PC-3 (cell line): ENCODE measurements around the gene CTSE. TPM values are rescaled to one million over a fixed set of nuclear protein-coding genes. Genes with fewer than 3 reads are reported as not detected.
"Not testable (repeated sequence)": the region's sequence is repeated elsewhere in the genome, so short reads cannot be mapped to it uniquely, and the experiment has no call there.

Experiments used
- ATAC-seq: fragments of 200-7000 bp; cut with Tn5 transposase; 2 replicates; pipeline ENCODE4 v1.9.1; 2020; ENCODE audit warnings: mild to moderate bottlenecking, moderate library complexity
- BruUV-seq: library from RNA; stranded (reverse); fragments of 400-500 nt; replicated peaks from 2 replicates; lab custom pipeline; 2021; lab: Mats Ljungman, UMichigan
- CTCF ChIA-PET: fragments of 300-600 bp; sonication (Branson Sonifier 250); formaldehyde crosslinking; loops from one replicate; lab custom pipeline; 2022; ENCODE audit warnings: antibody characterized with exemption; lab: Charles Lee
- POLR2A ChIA-PET: fragments of 300-600 bp; sonication (Branson Sonifier 250); formaldehyde crosslinking; loops from one replicate; lab custom pipeline; 2022; ENCODE audit warnings: antibody characterized with exemption; ENCODE audit not compliant: unreplicated experiment; lab: Charles Lee
- DNase-seq: peaks from one replicate; pipeline ENCODE4 v3.0.0-alpha.2; 2015
- H2AFZ ChIP-seq: fragments of 300-600 bp; sonication (generic); 2 replicates; pipeline ENCODE4 v1.6.0; 2016; ENCODE audit warnings: antibody characterized with exemption, low read length
- H3F3A ChIP-seq: fragments of 300-600 bp; sonication (generic); one replicate; pipeline ENCODE4 v1.6.0; 2017; ENCODE audit warnings: antibody characterized with exemption, low read length, control low read depth, mild to moderate bottlenecking; ENCODE audit not compliant: unreplicated experiment
- H3K27ac ChIP-seq: fragments of 300-600 bp; sonication (generic); 2 replicates; pipeline ENCODE4 v1.5.1; 2016; ENCODE audit warnings: mild to moderate bottlenecking, low read length
- H3K27me3 ChIP-seq: fragments of 300-600 bp; sonication (generic); 2 replicates; pipeline ENCODE4 v1.6.1; 2016; ENCODE audit warnings: low read length, mixed read lengths
- H3K36me3 ChIP-seq: fragments of 300-600 bp; sonication (generic); 2 replicates; pipeline ENCODE4 v1.6.1; 2016; ENCODE audit warnings: low read depth, mixed run types, low read length, mixed read lengths
- H3K4me1 ChIP-seq: fragments of 300-600 bp; sonication (generic); 2 replicates; pipeline ENCODE4 v1.5.1; 2016; ENCODE audit warnings: low read length; ENCODE audit not compliant: insufficient read depth
- H3K4me2 ChIP-seq: fragments of 300-600 bp; sonication (generic); 2 replicates; pipeline ENCODE4 v1.6.0; 2016; ENCODE audit warnings: low read length
- H3K4me3 ChIP-seq: fragments of 300-600 bp; sonication (generic); 2 replicates; pipeline ENCODE4 v1.5.1; 2016; ENCODE audit warnings: mild to moderate bottlenecking, low read length, mixed read lengths
- H3K79me2 ChIP-seq: fragments of 300-600 bp; sonication (generic); 2 replicates; pipeline ENCODE4 v1.6.1; 2017; ENCODE audit warnings: low read length, mixed read lengths
- H3K9ac ChIP-seq: fragments of 300-600 bp; sonication (generic); 2 replicates; pipeline ENCODE4 v1.6.0; 2016; ENCODE audit warnings: mild to moderate bottlenecking, low read length
- H3K9me2 ChIP-seq: fragments of 300-600 bp; sonication (generic); replicated peaks from 2 replicates; pipeline ENCODE4 v1.6.1; 2016; ENCODE audit warnings: mixed run types, low read length, mixed read lengths
- H3K9me3 ChIP-seq: fragments of 300-600 bp; sonication (generic); 2 replicates; pipeline ENCODE4 v1.6.1; 2016; ENCODE audit warnings: low read length, mixed read lengths
- H4K20me1 ChIP-seq: fragments of 300-600 bp; sonication (generic); 2 replicates; pipeline ENCODE4 v1.6.1; 2016; ENCODE audit warnings: low read length, mixed read lengths
- EZH2 ChIP-seq: fragments of 300-600 bp; sonication (generic); IDR thresholded peaks from one replicate; pipeline ENCODE4 v1.6.1; 2017; ENCODE audit warnings: antibody characterized with exemption, mild to moderate bottlenecking, low read length; ENCODE audit not compliant: unreplicated experiment
- EZH2phosphoT487 ChIP-seq: fragments of 300-600 bp; sonication (generic); IDR thresholded peaks from 2 replicates; pipeline ENCODE4 v1.6.1; 2018; ENCODE audit warnings: mild to moderate bottlenecking, antibody characterized with exemption, low read length, borderline replicate concordance
- intact Hi-C: fragments of 100-400 bp; cut with micrococcal nuclease; formaldehyde crosslinking; loops from 2 replicates; pipeline ENCODE4 v1.9.0; 2023
- total RNA-seq: library from RNA; depleted of rRNA; stranded (reverse); fragments of >200 nt; gene quantifications from 2 replicates; pipeline ENCODE4 v1.2.3, GENCODE V29; 2014
- TF ChIP-seq, protein P1 (sequence below): fragments of 300-600 bp; sonication (generic); conservative IDR thresholded peaks from 2 replicates; pipeline ENCODE4 v1.5.1; 2017; ENCODE audit warnings: antibody characterized with exemption, low read depth, mild to moderate bottlenecking, low read length

Gene CTSE
- total RNA-seq, 1 experiment from 2014 or later, result 0.51 TPM

DNA sequence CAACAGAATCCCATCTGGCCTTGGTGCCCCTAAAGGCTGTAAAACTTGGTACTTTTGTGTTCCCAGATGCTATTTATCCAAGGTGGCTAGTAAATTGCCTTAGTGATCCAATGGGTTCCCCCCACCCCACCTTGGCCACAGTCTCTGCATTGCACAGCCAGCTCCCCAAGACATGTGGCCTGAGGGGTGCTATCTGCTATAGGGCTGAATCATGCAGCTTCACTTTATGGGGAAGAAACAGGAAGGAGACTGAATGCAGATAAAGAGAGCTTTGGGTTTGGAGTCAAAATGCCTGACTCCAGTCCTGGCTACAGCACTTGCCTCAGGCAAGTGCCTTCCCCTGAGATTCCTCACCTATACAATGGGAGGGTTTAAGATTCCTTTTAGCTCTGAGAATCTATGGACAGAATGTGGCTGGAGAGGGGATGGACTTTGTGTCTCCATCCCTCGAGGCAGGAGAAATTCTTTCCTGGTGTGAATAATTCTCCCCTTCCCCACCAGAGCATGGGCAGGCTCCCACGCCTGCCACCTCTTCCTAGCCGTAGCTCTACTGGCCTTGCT lies 35.7 kb upstream of the CTSE start:
- no peaks in the 10 kb centered on the region for H4K20me1 ChIP-seq
- intact Hi-C loops, result no loop called here
- H3K36me3 ChIP-seq, result no peaks in the 10 kb centered on the region
- H3K4me2 ChIP-seq, result no peak overlapping the region
- H3K9me3 ChIP-seq, result no peaks in the 10 kb centered on the region
- no peaks in the 10 kb centered on the region for H3K79me2 ChIP-seq
- no peak overlapping the region for H3K9ac ChIP-seq
- no peak overlapping the region for H2AFZ ChIP-seq
- no peak overlapping the region for H3K4me3 ChIP-seq
- DNase-seq (no peak), ATAC-seq (no peak)
- CTCF ChIA-PET, result no interaction called here
- H3K27me3 ChIP-seq, result peaks cover 20% of the 10 kb centered on the region
- H3K4me1 ChIP-seq, result no peaks in the 10 kb centered on the region
- POLR2A ChIA-PET, result no interaction called here
- TF ChIP-seq EZH2, result no peak
- TF ChIP-seq, protein P1, sequence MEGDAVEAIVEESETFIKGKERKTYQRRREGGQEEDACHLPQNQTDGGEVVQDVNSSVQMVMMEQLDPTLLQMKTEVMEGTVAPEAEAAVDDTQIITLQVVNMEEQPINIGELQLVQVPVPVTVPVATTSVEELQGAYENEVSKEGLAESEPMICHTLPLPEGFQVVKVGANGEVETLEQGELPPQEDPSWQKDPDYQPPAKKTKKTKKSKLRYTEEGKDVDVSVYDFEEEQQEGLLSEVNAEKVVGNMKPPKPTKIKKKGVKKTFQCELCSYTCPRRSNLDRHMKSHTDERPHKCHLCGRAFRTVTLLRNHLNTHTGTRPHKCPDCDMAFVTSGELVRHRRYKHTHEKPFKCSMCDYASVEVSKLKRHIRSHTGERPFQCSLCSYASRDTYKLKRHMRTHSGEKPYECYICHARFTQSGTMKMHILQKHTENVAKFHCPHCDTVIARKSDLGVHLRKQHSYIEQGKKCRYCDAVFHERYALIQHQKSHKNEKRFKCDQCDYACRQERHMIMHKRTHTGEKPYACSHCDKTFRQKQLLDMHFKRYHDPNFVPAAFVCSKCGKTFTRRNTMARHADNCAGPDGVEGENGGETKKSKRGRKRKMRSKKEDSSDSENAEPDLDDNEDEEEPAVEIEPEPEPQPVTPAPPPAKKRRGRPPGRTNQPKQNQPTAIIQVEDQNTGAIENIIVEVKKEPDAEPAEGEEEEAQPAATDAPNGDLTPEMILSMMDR, result no peak
- no peak for TF ChIP-seq EZH2phosphoT487
- BruUV-seq, result no TSS peak
- no peak overlapping the region for H3K27ac ChIP-seq
- H3K9me2 ChIP-seq, result no peaks in the 10 kb centered on the region
- no peaks in the 10 kb centered on the region for H3F3A ChIP-seq

DNA sequence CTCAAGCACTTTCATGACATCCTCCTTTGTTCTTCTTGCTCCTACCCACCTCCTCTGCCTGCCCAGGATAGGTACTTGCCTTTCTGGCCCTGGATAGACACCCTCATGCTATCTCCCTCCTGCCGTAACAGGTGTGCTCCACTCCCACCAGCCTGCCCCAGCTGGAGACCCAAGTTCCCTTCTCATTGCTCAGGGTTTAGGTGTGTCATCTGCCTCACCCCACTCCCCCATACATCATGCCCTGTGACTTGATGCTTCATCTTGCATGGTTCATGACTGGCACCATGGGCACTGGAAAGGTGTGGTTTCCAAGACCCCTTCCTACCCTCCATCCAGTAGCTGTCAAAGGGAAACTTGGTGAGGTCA lies 35.2 kb upstream of the CTSE start:
- DNase-seq (no peak), ATAC-seq (no peak)
- ChIA-PET CTCF (no interaction called here), POLR2A (no interaction called here)
- intact Hi-C loops, result no loop called here
- no peak overlapping the region for H3K9ac ChIP-seq
- H3K9me2 ChIP-seq, result no peaks in the 10 kb centered on the region
- BruUV-seq, result no TSS peak
- H4K20me1 ChIP-seq, result no peaks in the 10 kb centered on the region
- H3K9me3 ChIP-seq, result no peaks in the 10 kb centered on the region
- no peaks in the 10 kb centered on the region for H3K4me1 ChIP-seq
- TF ChIP-seq EZH2phosphoT487 (no peak), EZH2 (no peak)
- TF ChIP-seq, protein P1, result no peak
- H3K27me3 ChIP-seq, result peaks cover 20% of the 10 kb centered on the region
- no peak overlapping the region for H3K27ac ChIP-seq
- no peaks in the 10 kb centered on the region for H3K36me3 ChIP-seq
- no peak overlapping the region for H2AFZ ChIP-seq
- H3K4me2 ChIP-seq, result no peak overlapping the region
- H3F3A ChIP-seq, result no peaks in the 10 kb centered on the region
- H3K79me2 ChIP-seq, result no peaks in the 10 kb centered on the region
- no peak overlapping the region for H3K4me3 ChIP-seq

DNA sequence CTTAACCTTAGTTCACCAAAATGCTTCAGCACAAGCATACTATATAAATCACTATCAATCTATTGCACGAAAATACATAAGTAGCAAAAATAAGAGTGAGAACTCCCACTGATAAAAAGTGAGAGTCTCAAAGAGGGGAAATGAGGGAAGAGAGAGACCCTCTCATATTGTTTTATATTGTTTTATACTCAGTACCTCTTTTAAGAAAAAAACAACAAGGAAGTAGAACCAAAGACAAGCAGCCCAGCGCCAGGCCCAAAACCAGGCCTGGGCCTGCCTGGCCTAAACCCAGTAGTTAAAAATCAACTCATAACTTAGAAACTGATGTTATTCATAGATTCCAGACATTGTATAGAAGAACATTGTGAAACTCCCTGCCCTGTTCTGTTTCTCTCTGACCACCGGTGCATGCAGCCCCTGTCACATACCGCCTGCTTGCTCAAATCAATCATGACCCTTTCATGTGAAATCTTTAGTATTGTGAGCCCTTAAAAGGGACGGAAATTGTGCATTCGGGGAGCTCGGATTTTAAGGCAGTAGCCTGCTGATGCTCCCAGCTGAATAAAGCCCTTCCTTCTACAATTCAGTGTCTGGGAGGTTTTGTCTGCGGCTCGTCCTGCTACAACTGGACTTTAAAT lies 34.7 kb upstream of the CTSE start:
- CTCF ChIA-PET, result not testable (repeated sequence)

DNA sequence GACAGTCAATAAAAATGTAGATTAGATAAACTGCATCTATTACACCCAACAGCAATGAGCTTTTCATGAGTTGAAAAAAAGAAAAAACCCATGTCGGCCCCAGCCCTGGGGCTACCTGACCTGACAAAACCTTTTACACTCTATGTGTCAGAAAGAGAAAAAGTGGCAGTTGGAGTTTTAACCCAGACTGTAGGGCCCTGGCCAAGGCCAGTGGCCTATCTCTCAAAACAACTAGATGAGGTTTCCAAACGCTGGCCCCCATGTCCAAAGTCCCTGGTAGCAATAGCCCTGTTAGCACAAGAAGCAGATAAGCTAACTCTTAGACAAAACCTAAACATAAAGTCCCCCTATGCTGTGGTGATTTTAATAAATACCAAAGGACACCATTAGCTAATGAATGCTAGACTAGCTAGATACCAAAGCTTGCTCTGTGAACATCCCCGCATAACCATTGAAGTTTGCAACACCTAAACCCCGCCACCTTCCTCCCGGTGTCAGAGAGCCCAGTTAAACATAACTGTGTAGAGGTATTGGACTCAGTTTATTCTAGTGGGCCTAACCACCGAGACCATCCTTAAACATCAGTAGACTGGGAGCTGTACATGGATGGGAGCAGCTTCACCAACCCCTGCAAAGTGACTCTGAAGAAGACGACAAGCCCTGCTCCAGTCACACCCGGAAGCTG lies 32.1 kb upstream of the CTSE start:
- CTCF ChIA-PET, POLR2A ChIA-PET, H2AFZ ChIP-seq: not testable (repeated sequence)

More for the DNA sequence above, 34.7 kb upstream of the CTSE start:
- H3K79me2 ChIP-seq, H3K36me3 ChIP-seq, H3K4me1 ChIP-seq, DNase-seq, H3K9me2 ChIP-seq, H3K4me3 ChIP-seq, H3F3A ChIP-seq, BruUV-seq, H4K20me1 ChIP-seq, H3K9ac ChIP-seq, H3K4me2 ChIP-seq, H2AFZ ChIP-seq, POLR2A ChIA-PET, H3K9me3 ChIP-seq, intact Hi-C loops, ATAC-seq, H3K27ac ChIP-seq: not testable (repeated sequence)
- peaks cover 20% of the 10 kb centered on the region for H3K27me3 ChIP-seq

DNA sequence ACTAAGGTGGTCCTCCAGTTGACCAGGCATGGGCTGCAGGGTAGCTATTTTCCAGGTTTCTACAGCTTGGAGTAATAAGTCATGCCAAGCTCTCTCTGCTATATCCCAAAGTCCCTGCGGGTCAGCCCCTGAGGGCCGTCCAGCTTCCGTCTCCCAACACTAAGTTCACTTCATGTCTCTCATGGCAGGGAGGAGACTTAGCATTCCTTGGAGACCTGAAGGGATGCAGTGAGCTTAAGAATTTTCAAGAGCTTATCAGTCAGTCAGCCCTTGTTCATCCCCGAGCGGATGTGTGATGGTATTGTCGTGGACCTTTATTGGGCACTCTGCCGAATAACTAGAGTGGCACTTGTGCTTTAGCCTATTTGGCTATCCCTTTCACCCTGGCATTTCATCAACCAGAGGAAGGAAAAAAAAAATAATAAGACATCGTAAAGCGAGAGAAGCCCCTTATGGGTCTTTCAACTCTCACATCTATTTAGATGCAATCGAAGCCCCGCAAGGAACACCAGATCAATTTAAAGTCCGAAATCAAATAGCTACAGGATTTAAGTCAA lies 31.5 kb upstream of the CTSE start:
- H4K20me1 ChIP-seq, CTCF ChIA-PET, POLR2A ChIA-PET, H3K4me3 ChIP-seq, H3K4me1 ChIP-seq, H3K79me2 ChIP-seq, H3K4me2 ChIP-seq, ATAC-seq, H2AFZ ChIP-seq, H3K27ac ChIP-seq, DNase-seq, H3K9ac ChIP-seq, BruUV-seq, H3F3A ChIP-seq, H3K9me2 ChIP-seq, H3K36me3 ChIP-seq, H3K9me3 ChIP-seq, intact Hi-C loops: not testable (repeated sequence)
- H3K27me3 ChIP-seq, result peaks cover 20% of the 10 kb centered on the region

More for the DNA sequence above, 32.1 kb upstream of the CTSE start:
- H3K36me3 ChIP-seq, H3K4me3 ChIP-seq, H3K4me1 ChIP-seq, H3K9me3 ChIP-seq, H3K4me2 ChIP-seq, H3K27ac ChIP-seq, ATAC-seq, DNase-seq, H3F3A ChIP-seq, intact Hi-C loops, H4K20me1 ChIP-seq, H3K9ac ChIP-seq, BruUV-seq, H3K9me2 ChIP-seq, H3K79me2 ChIP-seq: not testable (repeated sequence)
- H3K27me3 ChIP-seq, result peaks cover 20% of the 10 kb centered on the region
